ENCODE measurements around the gene ZBTB46. TPM values are rescaled to one million over a fixed set of nuclear protein-coding genes. Genes with fewer than 3 reads are reported as not detected.

Gene ZBTB46
- total RNA-seq, 2 experiments from 2014 or later: 0.67 to 1.3 TPM

- TF ChIP-seq EZH2phosphoT487 (IDR thresholded peaks at IDR 0.05; ENCODE audit: borderline replicate concordance, low read depth, low read length): no peak
- TF ChIP-seq, protein P1, sequence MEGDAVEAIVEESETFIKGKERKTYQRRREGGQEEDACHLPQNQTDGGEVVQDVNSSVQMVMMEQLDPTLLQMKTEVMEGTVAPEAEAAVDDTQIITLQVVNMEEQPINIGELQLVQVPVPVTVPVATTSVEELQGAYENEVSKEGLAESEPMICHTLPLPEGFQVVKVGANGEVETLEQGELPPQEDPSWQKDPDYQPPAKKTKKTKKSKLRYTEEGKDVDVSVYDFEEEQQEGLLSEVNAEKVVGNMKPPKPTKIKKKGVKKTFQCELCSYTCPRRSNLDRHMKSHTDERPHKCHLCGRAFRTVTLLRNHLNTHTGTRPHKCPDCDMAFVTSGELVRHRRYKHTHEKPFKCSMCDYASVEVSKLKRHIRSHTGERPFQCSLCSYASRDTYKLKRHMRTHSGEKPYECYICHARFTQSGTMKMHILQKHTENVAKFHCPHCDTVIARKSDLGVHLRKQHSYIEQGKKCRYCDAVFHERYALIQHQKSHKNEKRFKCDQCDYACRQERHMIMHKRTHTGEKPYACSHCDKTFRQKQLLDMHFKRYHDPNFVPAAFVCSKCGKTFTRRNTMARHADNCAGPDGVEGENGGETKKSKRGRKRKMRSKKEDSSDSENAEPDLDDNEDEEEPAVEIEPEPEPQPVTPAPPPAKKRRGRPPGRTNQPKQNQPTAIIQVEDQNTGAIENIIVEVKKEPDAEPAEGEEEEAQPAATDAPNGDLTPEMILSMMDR (conservative IDR thresholded peaks at IDR 0.05; ENCODE audit: low read length): no peak
- Histone ChIP-seq H3K9me2 (ENCODE audit: insufficient read depth, low read length) (no peaks in the 10 kb centered on the region), H3K4me3 (ENCODE audit: low read depth, low read length, poor library complexity, severe bottlenecking) (no peak overlapping the region), H3K79me2 (ENCODE audit: insufficient read depth, low read depth, low read length) (no peaks in the 10 kb centered on the region), H3K4me1 (ENCODE audit: insufficient read depth, low read length, poor library complexity, severe bottlenecking) (peaks cover 6% of the 10 kb centered on the region), H3K36me3 (ENCODE audit: insufficient read depth, low read length) (no peaks in the 10 kb centered on the region), H3K9me3 (ENCODE audit: low read length) (no peaks in the 10 kb centered on the region), H3K4me2 (ENCODE audit: low read length) (no peak overlapping the region), H2AFZ (ENCODE audit: low read length) (no peak overlapping the region), H4K20me1 (ENCODE audit: insufficient read depth, low read length) (no peaks in the 10 kb centered on the region), H3K27ac (ENCODE audit: low read depth, low read length, poor library complexity, severe bottlenecking) (no peak overlapping the region)
- ChIA-PET CTCF (ENCODE audit: unreplicated experiment) (no interaction called here), POLR2A (no interaction called here)
- DNase-seq (ENCODE audit: low spot score): peak; percentile 44
- intact Hi-C loops (cut with micrococcal nuclease; ENCODE audit: unreplicated experiment): no loop called here
- no TSS peak for BruUV-seq (replicated peaks)
Observed at GRCh38 chr20:63795178-63795830, 35.8 kb downstream of the ZBTB46 start.

DNA sequence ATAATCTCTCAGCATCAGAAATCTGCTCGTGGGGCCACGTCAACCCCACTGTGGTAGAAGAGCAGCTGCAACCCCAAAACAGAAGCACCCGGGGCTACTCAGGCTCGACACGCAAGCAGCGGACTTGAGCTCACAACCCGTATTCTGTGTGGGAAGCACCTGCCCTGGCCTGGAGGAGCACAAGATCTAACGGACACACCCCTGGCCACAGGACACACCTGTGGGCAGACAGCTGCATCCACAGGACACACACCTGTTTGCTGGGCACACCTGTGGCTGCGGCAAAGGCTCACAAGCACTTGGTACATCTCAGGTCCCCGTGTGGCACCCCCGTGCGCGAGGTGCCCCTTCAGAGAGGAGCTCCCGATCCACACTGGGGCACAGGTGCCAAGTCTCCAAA is 36.5 kb downstream of the ZBTB46 start:
- no peak overlapping the region for H2AFZ ChIP-seq (ENCODE audit: low read length)
- peak; percentile 33 for DNase-seq (ENCODE audit: low spot score)
- TF ChIP-seq EZH2phosphoT487 (IDR thresholded peaks at IDR 0.05; ENCODE audit: borderline replicate concordance, low read depth, low read length): no peak
- TF ChIP-seq, protein P1 (conservative IDR thresholded peaks at IDR 0.05; ENCODE audit: low read length): no peak
- no peak overlapping the region for H3K4me3 ChIP-seq (ENCODE audit: low read depth, low read length, poor library complexity, severe bottlenecking)
- H3K9me3 ChIP-seq (ENCODE audit: low read length): no peaks in the 10 kb centered on the region
- H3K4me1 ChIP-seq (ENCODE audit: insufficient read depth, low read length, poor library complexity, severe bottlenecking): peaks cover 6% of the 10 kb centered on the region
- no peaks in the 10 kb centered on the region for H3K79me2 ChIP-seq (ENCODE audit: insufficient read depth, low read depth, low read length)
- POLR2A ChIA-PET: no interaction called here
- H3K9me2 ChIP-seq (ENCODE audit: insufficient read depth, low read length): no peaks in the 10 kb centered on the region
- CTCF ChIA-PET (ENCODE audit: unreplicated experiment): no interaction called here
- no peaks in the 10 kb centered on the region for H4K20me1 ChIP-seq (ENCODE audit: insufficient read depth, low read length)
- no peaks in the 10 kb centered on the region for H3K36me3 ChIP-seq (ENCODE audit: insufficient read depth, low read length)
- no peak overlapping the region for H3K4me2 ChIP-seq (ENCODE audit: low read length)
- BruUV-seq (replicated peaks): no TSS peak
- intact Hi-C loops (cut with micrococcal nuclease; ENCODE audit: unreplicated experiment): no loop called here
- no peak overlapping the region for H3K27ac ChIP-seq (ENCODE audit: low read depth, low read length, poor library complexity, severe bottlenecking)

- BruUV-seq (replicated peaks): no TSS peak
Observed at GRCh38 chr20:63792866-63793265, 38.2 kb downstream of the ZBTB46 start.

More at GRCh38 chr20:63792866-63793265, 38.2 kb downstream of the ZBTB46 start:
- CTCF ChIA-PET (ENCODE audit: unreplicated experiment): no interaction called here
- Histone ChIP-seq H3K4me1 (ENCODE audit: insufficient read depth, low read length, poor library complexity, severe bottlenecking) (peaks cover 9% of the 10 kb centered on the region), H3K9me2 (ENCODE audit: insufficient read depth, low read length) (no peaks in the 10 kb centered on the region), H3K27ac (ENCODE audit: low read depth, low read length, poor library complexity, severe bottlenecking) (no peak overlapping the region), H3K4me3 (ENCODE audit: low read depth, low read length, poor library complexity, severe bottlenecking) (no peak overlapping the region), H3K9me3 (ENCODE audit: low read length) (no peaks in the 10 kb centered on the region), H3K4me2 (ENCODE audit: low read length) (no peak overlapping the region), H3K36me3 (ENCODE audit: insufficient read depth, low read length) (no peaks in the 10 kb centered on the region), H3K79me2 (ENCODE audit: insufficient read depth, low read depth, low read length) (no peaks in the 10 kb centered on the region), H4K20me1 (ENCODE audit: insufficient read depth, low read length) (no peaks in the 10 kb centered on the region), H2AFZ (ENCODE audit: low read length) (no peak overlapping the region)
- no peak for DNase-seq (ENCODE audit: low spot score)
- POLR2A ChIA-PET: no interaction called here
- intact Hi-C loops (cut with micrococcal nuclease; ENCODE audit: unreplicated experiment): no loop called here
- TF ChIP-seq, protein P1 (conservative IDR thresholded peaks at IDR 0.05; ENCODE audit: low read length): no peak
- no peak for TF ChIP-seq EZH2phosphoT487 (IDR thresholded peaks at IDR 0.05; ENCODE audit: borderline replicate concordance, low read depth, low read length)

All from OCI-LY7 (cell line).